NCI-H128 (cell line): ENCODE results near the gene DNAJB7.
"Not testable (repeated sequence)": the region's sequence is repeated elsewhere in the genome, so short reads cannot be mapped to it uniquely, and the experiment has no call there.

Experiments used
- DNase-seq: peaks from one replicate; lab custom pipeline; 2025; ENCODE audit not compliant: unreplicated experiment; lab: John Stamatoyannopoulos, UW

Gene DNAJB7

GRCh38 chr22:40845816-40846215, 16.1 kb downstream of the DNAJB7 start:
- not testable (repeated sequence) for DNase-seq

GRCh38 chr22:40844951-40845350, 17.0 kb downstream of the DNAJB7 start:
- DNase-seq = no peak

GRCh38 chr22:40838486-40838885, 23.4 kb downstream of the DNAJB7 start:
- DNase-seq = no peak

- DNase-seq = no peak
These were observed 27.3 kb downstream of the DNAJB7 start for GRCh38 chr22:40834619-40835018.

GRCh38 chr22:40829131-40829530, 32.8 kb downstream of the DNAJB7 start:
- DNase-seq = no peak

GRCh38 chr22:40826984-40827741, 34.8 kb downstream of the DNAJB7 start:
- no peak for DNase-seq

- not testable (repeated sequence) for DNase-seq
These were observed 35.6 kb downstream of the DNAJB7 start for GRCh38 chr22:40826292-40826691.

- no peak for DNase-seq
These were observed 38.5 kb downstream of the DNAJB7 start for GRCh38 chr22:40823426-40823825.

GRCh38 chr22:40819599-40820140, 42.2 kb downstream of the DNAJB7 start:
- DNase-seq = no peak

GRCh38 chr22:40818747-40819598, 42.9 kb downstream of the DNAJB7 start, which contains the start of gene SLC25A17:
Gene SLC25A17 (minus strand): TSS chr22:40819346. CDS start chr22:40819248, 98 bp downstream.
- peak; percentile 49 for DNase-seq

GRCh38 chr22:40818192-40818746, 43.6 kb downstream of the DNAJB7 start:
- no peak for DNase-seq

GRCh38 chr22:40817737-40818136, 44.2 kb downstream of the DNAJB7 start:
- DNase-seq = no peak

GRCh38 chr22:40813912-40814315, 48.0 kb downstream of the DNAJB7 start:
- no peak for DNase-seq
